HFF-Myc (cell line): ENCODE measurements around the gene CIDEA.

Experiments
- DNase-seq: peaks from one replicate; pipeline ENCODE4 v3.0.0-alpha.2; 2011; ENCODE audit warnings: low read depth; ENCODE audit errors: extremely low read depth
- H3K4me3 ChIP-seq: replicated peaks from 2 replicates; pipeline ENCODE4 v1.5.1; 2011; ENCODE audit warnings: low read depth, mild to moderate bottlenecking, control low read depth, low read length
- TF ChIP-seq, protein P1 (sequence below): IDR thresholded peaks from 2 replicates; pipeline ENCODE4 v1.5.1; 2012; ENCODE audit warnings: mild to moderate bottlenecking, low read depth, low read length, control low read depth; ENCODE audit errors: missing control alignments

Gene CIDEA

DNA sequence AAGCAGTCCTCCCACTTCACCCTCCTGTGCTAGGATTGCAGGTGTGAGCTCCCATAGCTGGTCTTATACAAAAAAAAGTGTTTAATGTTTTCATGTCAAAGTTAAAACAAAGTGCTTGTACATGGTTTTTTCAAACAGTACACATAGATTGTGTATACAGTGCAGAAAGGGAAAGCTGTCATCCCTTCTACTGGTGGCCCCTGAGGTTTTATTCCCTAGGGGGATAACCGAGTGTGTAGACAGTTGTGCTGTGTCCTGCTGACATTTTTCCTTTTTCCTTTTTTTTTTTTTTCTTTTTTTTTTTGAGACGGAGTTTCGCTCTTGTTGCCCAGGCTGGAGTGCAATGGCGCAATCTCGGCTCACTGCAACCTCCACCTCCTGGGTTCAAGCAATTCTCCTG lies 64.7 kb downstream of the CIDEA start:
- no peak for DNase-seq
- TF ChIP-seq, protein P1, sequence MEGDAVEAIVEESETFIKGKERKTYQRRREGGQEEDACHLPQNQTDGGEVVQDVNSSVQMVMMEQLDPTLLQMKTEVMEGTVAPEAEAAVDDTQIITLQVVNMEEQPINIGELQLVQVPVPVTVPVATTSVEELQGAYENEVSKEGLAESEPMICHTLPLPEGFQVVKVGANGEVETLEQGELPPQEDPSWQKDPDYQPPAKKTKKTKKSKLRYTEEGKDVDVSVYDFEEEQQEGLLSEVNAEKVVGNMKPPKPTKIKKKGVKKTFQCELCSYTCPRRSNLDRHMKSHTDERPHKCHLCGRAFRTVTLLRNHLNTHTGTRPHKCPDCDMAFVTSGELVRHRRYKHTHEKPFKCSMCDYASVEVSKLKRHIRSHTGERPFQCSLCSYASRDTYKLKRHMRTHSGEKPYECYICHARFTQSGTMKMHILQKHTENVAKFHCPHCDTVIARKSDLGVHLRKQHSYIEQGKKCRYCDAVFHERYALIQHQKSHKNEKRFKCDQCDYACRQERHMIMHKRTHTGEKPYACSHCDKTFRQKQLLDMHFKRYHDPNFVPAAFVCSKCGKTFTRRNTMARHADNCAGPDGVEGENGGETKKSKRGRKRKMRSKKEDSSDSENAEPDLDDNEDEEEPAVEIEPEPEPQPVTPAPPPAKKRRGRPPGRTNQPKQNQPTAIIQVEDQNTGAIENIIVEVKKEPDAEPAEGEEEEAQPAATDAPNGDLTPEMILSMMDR, result no peak
- no peak overlapping the region for H3K4me3 ChIP-seq

DNA sequence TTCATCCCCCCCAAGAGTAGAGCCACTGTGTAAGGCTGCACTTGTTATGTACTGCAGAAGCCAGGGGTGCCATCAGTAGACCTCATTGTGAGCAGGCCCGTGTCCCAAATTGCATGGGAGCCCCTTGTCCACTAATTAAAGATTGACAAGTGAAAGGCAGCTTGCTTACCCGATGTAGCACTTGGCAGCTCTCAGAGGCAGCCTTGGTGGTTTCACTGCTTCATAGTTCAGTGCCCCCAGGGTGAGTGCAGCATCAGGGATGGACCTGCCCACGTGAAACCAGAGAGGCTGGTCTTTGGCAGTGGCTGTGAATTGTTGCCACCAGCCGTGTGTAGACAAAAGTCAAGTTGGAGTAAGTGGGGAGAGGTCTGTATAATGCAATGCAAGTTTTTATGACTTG lies 67.2 kb downstream of the CIDEA start:
- TF ChIP-seq, protein P1, result no peak
- no peak for DNase-seq
- no peak overlapping the region for H3K4me3 ChIP-seq

DNA sequence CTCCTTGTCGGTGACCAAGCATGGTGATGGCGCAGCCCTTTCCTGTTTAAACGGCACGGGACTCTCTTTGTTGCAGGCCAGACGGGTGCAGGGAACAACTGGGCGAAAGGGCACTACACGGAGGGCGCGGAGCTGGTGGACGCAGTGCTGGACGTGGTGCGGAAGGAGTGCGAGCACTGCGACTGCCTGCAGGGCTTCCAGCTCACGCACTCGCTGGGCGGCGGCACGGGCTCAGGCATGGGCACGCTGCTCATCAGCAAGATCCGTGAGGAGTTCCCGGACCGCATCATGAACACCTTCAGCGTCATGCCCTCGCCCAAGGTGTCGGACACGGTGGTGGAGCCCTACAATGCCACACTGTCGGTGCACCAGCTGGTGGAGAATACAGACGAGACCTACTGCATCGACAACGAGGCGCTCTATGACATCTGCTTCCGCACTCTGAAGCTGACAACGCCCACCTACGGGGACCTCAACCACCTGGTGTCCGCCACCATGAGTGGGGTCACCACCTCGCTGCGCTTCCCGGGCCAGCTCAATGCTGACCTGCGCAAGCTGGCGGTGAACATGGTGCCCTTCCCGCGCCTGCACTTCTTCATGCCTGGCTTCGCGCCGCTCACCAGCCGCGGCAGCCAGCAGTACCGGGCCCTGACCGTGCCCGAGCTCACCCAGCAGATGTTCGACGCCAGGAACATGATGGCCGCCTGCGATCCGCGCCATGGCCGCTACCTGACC lies 71.0 kb downstream of the CIDEA start:
- DNase-seq, result no peak
- H3K4me3 ChIP-seq, result no peak overlapping the region
- TF ChIP-seq, protein P1, result no peak

DNA sequence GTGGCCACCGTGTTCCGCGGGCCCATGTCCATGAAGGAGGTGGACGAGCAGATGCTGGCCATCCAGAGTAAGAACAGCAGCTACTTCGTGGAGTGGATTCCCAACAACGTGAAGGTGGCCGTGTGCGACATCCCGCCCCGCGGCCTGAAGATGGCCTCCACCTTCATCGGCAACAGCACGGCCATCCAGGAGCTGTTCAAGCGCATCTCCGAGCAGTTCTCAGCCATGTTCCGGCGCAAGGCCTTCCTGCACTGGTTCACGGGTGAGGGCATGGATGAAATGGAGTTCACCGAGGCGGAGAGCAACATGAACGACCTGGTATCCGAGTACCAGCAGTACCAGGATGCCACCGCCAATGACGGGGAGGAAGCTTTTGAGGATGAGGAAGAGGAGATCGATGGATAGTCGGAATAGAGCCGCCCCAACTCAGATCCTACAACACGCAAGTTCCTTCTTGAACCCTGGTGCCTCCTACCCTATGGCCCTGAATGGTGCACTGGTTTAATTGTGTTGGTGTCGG lies 71.6 kb downstream of the CIDEA start:
- no peak overlapping the region for H3K4me3 ChIP-seq
- no peak for DNase-seq
- TF ChIP-seq, protein P1, result no peak

DNA sequence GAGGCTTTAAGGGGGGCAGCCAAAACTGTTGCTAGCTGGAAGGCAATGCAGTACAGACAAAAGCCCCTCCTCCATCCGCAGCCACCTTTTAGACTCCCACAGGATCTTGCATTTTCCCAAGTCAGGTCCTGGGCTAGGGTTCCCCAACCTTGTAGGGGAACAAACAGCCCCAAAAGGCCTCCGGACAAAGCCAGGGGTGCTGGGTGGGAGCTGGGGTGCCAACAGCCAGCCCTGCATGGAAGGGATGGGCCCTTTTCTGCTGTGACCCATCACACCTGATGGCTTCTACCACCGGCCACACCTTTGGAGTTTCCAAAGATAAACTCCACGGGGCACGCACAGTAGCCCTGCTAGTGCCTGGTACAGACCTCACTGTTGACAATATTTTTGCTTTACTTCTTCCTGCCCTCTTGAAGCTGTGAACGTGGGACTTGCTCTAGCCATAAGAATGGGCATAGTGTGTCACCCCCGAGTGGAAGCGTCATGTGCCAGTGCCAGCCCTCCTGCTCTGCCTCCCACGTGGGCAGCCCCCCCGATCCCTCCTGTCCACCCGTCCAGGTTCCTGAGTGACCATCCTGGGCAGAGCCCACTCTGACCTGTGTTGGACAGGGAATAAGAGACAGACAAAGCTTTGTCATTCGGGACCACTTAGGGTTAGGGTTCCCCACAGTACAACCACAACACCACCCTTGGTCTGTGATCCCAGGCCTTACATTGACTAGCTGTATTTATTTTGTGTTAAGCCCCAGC lies 72.7 kb downstream of the CIDEA start:
- H3K4me3 ChIP-seq, result no peak overlapping the region
- TF ChIP-seq, protein P1, result no peak
- no peak for DNase-seq
